Common myeloid progenitor, CD34-positive (primary cell): ENCODE measurements around the gene HDAC2.
A peak's percentile ranks its signal among the peaks of the same experiment; 100 is the strongest.

Experiments used
- CTCF ChIA-PET: fragments of 350-600 bp; sonication (Branson Sonifier 250); formaldehyde crosslinking; loops from one replicate; lab custom pipeline; 2021; ENCODE audit warnings: antibody characterized with exemption; lab: Charles Lee
- POLR2A ChIA-PET: fragments of 350-600 bp; sonication (Branson Sonifier 250); formaldehyde crosslinking; loops from one replicate; lab custom pipeline; 2021; ENCODE audit warnings: antibody characterized with exemption; lab: Charles Lee
- DNase-seq, 3 donors: peaks; one replicate each; pipeline versions ENCODE4 v3.0.0 to v3.0.0-alpha.2; 2013
- H3K27ac ChIP-seq, 2 experiments: 1 replicate in 1 of 2; 2 replicates in 1 of 2; pipeline ENCODE4 v1.7.0; 2013; ENCODE audit warnings: inconsistent platforms in 2 of 2, low read length in 2 of 2, mild to moderate bottlenecking in 2 of 2, low read depth in 1 of 2, moderate library complexity in 1 of 2; ENCODE audit not compliant: severe bottlenecking in 2 of 2, insufficient read depth in 1 of 2, poor library complexity in 1 of 2
- H3K27me3 ChIP-seq, 5 experiments: replicated peaks in 2 of 5; 1 replicate in 3 of 5; 2 replicates in 2 of 5; pipeline versions ENCODE4 v1.6.1 to v1.7.0; 2013; ENCODE audit warnings: low read length in 4 of 5, mild to moderate bottlenecking in 2 of 5, moderate library complexity in 2 of 5, inconsistent platforms in 1 of 5; ENCODE audit not compliant: insufficient read depth in 5 of 5, control insufficient read depth in 4 of 5
- H3K36me3 ChIP-seq, 4 experiments: 1 replicate in 2 of 4; 2 replicates in 2 of 4; pipeline versions ENCODE4 v1.6.1 to v1.7.0; 2013; ENCODE audit warnings: low read length in 3 of 4, control low read depth in 1 of 4, mild to moderate bottlenecking in 1 of 4; ENCODE audit not compliant: control insufficient read depth in 4 of 4, insufficient read depth in 4 of 4
- H3K4me1 ChIP-seq, 4 experiments: 1 replicate in 3 of 4; 2 replicates in 1 of 4; pipeline versions ENCODE4 v1.6.1 to v1.7.1; 2013; ENCODE audit warnings: low read length in 3 of 4, mild to moderate bottlenecking in 3 of 4, control low read depth in 1 of 4, inconsistent platforms in 1 of 4, moderate library complexity in 1 of 4; ENCODE audit not compliant: control insufficient read depth in 4 of 4, insufficient read depth in 4 of 4; ENCODE audit errors: control extremely low read depth in 1 of 4
- H3K4me3 ChIP-seq, 7 experiments: 1 replicate in 4 of 7; 2 replicates in 3 of 7; pipeline versions ENCODE4 v1.5.1 to v1.7.0; 2013; ENCODE audit warnings: mild to moderate bottlenecking in 7 of 7, low read length in 6 of 7, moderate library complexity in 6 of 7, inconsistent platforms in 2 of 7, low read depth in 2 of 7, control low read depth in 1 of 7; ENCODE audit not compliant: insufficient read depth in 4 of 7, control insufficient read depth in 1 of 7; ENCODE audit errors: extremely low read depth in 1 of 7
- H3K9me3 ChIP-seq, 5 experiments: 1 replicate in 4 of 5; 2 replicates in 1 of 5; pipeline versions ENCODE4 v1.6.1 to v1.7.1; 2013; ENCODE audit warnings: low read length in 4 of 5, mild to moderate bottlenecking in 2 of 5, inconsistent platforms in 1 of 5, low read depth in 1 of 5, moderate library complexity in 1 of 5; ENCODE audit not compliant: control insufficient read depth in 4 of 5, insufficient read depth in 2 of 5; ENCODE audit errors: control extremely low read depth in 1 of 5
- WGBS: methylation state at CpG from one replicate; pipeline ENCODE4 v1.1.5; 2013; ENCODE audit not compliant: insufficient coverage; 5-methylcytosine and 5-hydroxymethylcytosine counted together

HDAC2 gene

DNA sequence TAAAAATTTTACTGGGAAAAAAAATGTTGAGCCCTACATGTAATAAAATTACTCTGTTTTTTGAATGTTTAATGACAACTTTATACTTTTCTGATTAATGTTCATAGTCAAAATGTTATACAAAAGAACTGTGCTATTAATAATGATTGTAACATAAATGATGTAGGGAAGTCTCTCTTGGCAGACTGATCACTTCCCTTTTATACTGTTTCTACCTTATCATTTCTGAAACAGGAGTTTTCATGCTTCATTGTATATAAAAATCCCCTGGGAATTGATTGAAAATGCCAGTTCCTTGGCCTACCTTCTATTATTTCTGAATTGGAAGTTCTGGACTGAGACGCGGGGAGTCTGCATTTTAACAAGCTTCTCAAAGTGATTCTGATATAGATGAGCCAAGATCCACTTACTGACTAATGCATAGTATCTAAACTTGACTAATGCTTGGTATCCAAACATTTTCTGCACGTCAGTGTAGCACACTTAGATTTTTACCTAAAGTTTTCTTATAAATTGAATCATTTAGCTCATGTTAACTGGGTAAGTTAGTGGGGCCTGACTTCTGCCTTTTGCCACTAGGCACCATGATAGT, 7.2 kb upstream of the HDAC2 start:
- H3K4me3 ChIP-seq = no peak overlapping the region
- H3K9me3 ChIP-seq = no peaks in the 10 kb centered on the region
- no peaks in the 10 kb centered on the region for H3K27me3 ChIP-seq
- ChIA-PET CTCF (no interaction called here), POLR2A (no interaction called here)
- no peak overlapping the region for H3K27ac ChIP-seq
- peaks cover 0 to 8% (median 3%) of the 10 kb centered on the region in 4 experiments for H3K4me1 ChIP-seq
- 92% methylated on average over 2 of the region's 3 CpGs for WGBS
- DNase-seq = peak in 1 of 3 donors; percentile 18
- H3K36me3 ChIP-seq = no peaks in the 10 kb centered on the region

DNA sequence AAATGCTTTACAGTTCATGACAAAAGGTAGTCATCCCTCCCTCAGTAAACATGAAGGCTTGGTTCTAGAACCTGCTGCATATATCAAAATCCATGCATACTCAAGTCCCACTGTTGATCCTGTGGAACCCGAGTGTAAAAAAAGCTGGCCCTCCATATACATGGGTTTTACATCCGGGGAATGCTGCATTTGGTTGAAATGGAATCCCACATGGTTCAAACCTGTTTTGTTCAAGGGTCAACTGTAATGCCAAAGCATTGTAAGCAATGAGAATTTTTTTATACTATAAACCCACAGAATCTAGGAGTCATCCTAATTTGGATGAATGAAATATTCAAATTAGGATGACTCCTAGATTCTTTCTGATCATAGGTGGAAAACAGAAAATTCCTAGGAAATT, 5.9 kb upstream of the HDAC2 start:
- Histone ChIP-seq H3K27me3 (no peaks in the 10 kb centered on the region), H3K36me3 (no peaks in the 10 kb centered on the region), H3K4me3 (no peak overlapping the region), H3K4me1 (peaks cover 0 to 9% (median 5%) of the 10 kb centered on the region in 4 experiments), H3K27ac (no peak overlapping the region), H3K9me3 (no peaks in the 10 kb centered on the region)
- POLR2A ChIA-PET = no interaction called here
- 100% methylated on average over 2 of the region's 2 CpGs for WGBS
- CTCF ChIA-PET = no interaction called here
- DNase-seq = no peak

DNA sequence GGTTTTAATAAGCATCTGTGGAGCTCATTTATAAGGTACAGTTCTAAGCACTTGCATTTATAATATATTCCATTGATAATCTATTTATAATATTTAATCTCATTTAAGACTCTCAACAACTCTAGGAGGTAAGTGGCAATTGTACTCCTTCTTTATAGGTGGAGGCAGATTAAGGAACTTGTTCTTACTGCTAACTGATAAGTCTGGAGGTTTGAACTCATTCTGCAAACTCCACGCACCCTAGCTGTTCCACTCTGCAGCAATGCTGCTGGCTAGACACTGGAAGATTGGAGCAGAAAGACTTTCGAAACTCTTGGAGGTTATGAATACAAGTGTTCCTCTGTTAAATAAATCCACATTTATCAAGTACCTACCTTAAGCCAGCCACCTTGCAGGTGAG, 793 bp upstream of the HDAC2 start:
- H3K9me3 ChIP-seq = no peaks in the 10 kb centered on the region
- H3K27ac ChIP-seq = peak overlapping the region in 1 of 2 experiments; percentile 92
- CTCF ChIA-PET = no interaction called here
- H3K4me1 ChIP-seq = peaks cover 9 to 24% (median 18%) of the 10 kb centered on the region in 4 experiments
- H3K27me3 ChIP-seq = no peaks in the 10 kb centered on the region
- H3K4me3 ChIP-seq = peak overlapping the region in 5 of 7 experiments; percentile 2 to 99 (median 97)
- POLR2A ChIA-PET = no interaction called here
- peaks cover 0 to 3% (median 0%) of the 10 kb centered on the region in 4 experiments for H3K36me3 ChIP-seq
- no CpG with 5 or more reads among the region's 2 CpGs for WGBS
- peak; percentile 25 to 55 (median 49) for DNase-seq

DNA sequence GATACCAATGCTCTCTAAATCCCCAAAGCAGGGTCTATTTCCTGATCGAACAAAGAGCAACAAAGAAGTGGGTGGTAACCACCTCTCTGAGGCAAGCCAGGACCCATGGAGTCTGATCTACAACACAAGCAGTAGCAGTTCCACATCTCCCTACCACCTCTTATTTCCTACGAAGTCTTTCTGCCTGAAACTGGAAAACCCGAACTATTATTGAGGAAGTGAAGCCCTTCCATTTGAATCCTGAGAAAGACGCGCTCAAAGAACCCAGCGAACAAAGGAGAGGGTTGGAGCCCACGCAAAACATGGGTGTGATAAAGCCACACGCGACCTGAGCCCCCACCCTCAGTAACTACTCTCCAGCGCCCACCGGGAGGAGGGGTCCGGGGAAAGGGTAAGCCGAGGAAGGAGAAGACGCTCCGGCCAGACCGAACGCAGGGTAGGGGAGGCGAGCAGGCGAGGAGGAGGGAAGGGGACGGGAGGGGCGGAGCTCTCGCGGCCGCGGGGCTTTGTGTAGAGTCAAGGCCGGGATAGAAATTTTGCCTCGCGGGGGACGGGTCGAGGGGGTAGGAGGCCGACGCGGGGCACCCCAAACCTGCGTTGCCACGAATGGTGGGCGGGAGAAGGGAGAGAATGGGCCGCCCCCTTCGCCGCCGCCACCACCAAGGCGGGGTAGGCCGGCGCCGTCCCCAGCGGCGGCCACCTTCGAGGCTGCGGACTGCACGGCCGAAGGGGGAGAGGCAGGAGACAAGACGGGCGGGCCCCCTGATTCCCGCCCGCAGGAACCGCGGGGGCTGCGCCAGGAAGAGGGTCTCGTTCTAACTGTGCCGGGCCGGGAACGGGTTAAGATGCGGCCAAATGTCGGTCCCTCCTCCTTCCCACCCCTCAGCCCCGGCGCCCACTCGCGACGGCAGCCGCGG, 802 bp downstream of the HDAC2 start:
- Histone ChIP-seq H3K27ac (peak overlapping the region; percentile 79 to 92), H3K9me3 (no peaks in the 10 kb centered on the region), H3K27me3 (no peaks in the 10 kb centered on the region), H3K36me3 (peaks cover 0 to 3% (median 0%) of the 10 kb centered on the region in 4 experiments), H3K4me1 (peaks cover 9 to 24% (median 18%) of the 10 kb centered on the region in 4 experiments), H3K4me3 (peak overlapping the region; percentile 81 to 99 (median 97))
- ChIA-PET POLR2A (no interaction called here), CTCF (interaction anchor here (1.2 to 1.7 kb wide), 2 partner anchors 9 to 11 kb away, joined by 4 to 5 read pairs; no protein-coding TSS in a partner anchor)
- WGBS = 0% methylated on average over 53 of the region's 70 CpGs
- peak; percentile 57 to 80 (median 76) for DNase-seq

DNA sequence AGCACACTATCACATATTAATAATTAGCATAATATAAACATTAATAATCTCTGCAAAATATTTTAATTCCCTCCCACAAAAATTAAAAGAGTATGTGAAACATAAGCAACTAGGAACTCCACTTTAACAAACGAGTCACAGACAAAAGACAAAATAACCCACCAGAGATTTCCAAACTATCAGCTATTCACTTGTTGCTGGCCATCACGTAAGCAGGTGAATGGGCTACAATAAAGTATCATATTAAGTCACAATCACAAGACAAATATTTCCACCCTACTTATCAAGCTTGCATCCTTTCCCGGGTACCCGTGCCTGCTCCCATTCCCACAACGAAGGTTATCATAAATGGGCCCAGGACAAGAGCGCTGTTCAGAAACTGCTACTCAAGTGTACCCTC, 2.5 kb downstream of the HDAC2 start:
- no peaks in the 10 kb centered on the region for H3K9me3 ChIP-seq
- ChIA-PET CTCF (interaction anchor here (1.7 kb wide), 1 partner anchor 13 kb away, joined by 5 read pairs; no protein-coding TSS in a partner anchor), POLR2A (no interaction called here)
- H3K4me3 ChIP-seq = peak overlapping the region in 3 of 7 experiments; percentile 97 to 99 (median 98)
- WGBS = 78% methylated on average over 4 of the region's 6 CpGs
- H3K36me3 ChIP-seq = peaks cover 0 to 3% (median 0%) of the 10 kb centered on the region in 4 experiments
- H3K27me3 ChIP-seq = no peaks in the 10 kb centered on the region
- no peak overlapping the region for H3K27ac ChIP-seq
- peaks cover 9 to 24% (median 18%) of the 10 kb centered on the region in 4 experiments for H3K4me1 ChIP-seq
- DNase-seq = no peak

DNA sequence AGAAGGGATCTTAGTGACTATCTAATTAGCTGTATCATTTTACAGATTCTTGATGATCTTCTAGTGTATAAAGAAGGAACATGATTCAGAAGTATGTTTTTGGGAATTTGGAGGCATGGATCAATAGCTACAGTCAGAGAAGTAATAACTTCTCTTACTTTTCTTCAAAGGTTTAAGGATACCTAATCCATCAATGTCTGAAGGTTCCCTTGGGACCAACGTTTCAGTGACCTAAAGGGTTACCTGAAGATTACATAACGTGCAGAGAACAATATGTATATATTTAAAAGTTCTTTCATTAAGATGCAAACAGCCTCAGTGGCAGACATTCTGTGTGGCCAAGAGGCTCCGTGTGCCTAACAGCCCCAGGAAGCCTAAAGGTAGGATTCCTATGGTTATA, 3.2 kb downstream of the HDAC2 start:
- Histone ChIP-seq H3K4me1 (peaks cover 9 to 24% (median 18%) of the 10 kb centered on the region in 4 experiments), H3K36me3 (peaks cover 0 to 3% (median 0%) of the 10 kb centered on the region in 4 experiments), H3K9me3 (no peaks in the 10 kb centered on the region), H3K4me3 (no peak overlapping the region), H3K27me3 (no peaks in the 10 kb centered on the region), H3K27ac (no peak overlapping the region)
- no peak for DNase-seq
- ChIA-PET CTCF (no interaction called here), POLR2A (interaction anchor here (0.6 kb wide), 1 partner anchor 25 kb away, joined by 3 read pairs; no protein-coding TSS in a partner anchor)
- WGBS = no CpG with 5 or more reads among the region's 3 CpGs
